Neuronal stem cell (in vitro differentiated cells): ENCODE data around the gene GRWD1.

Experiments
- DNase-seq: peaks from one replicate; pipeline ENCODE4 v3.0.0-alpha.2; 2013; ENCODE audit warnings: low spot score
- H2AFZ ChIP-seq: one replicate; pipeline ENCODE4 v1.6.1; 2013; ENCODE audit warnings: mild to moderate bottlenecking, low read length, inconsistent platforms
- H2AK5ac ChIP-seq: 2 replicates; pipeline ENCODE4 v1.6.1; 2013; ENCODE audit warnings: low read depth, mild to moderate bottlenecking, inconsistent platforms, low read length, moderate library complexity, mixed read lengths
- H2BK120ac ChIP-seq: 2 replicates; pipeline ENCODE4 v1.6.1; 2013; ENCODE audit warnings: low read depth, mild to moderate bottlenecking, inconsistent platforms, low read length, moderate library complexity, mixed read lengths
- H2BK12ac ChIP-seq: one replicate; pipeline ENCODE4 v1.6.1; 2013; ENCODE audit warnings: low read length, inconsistent platforms
- H2BK15ac ChIP-seq: 2 replicates; pipeline ENCODE4 v1.6.1; 2013; ENCODE audit warnings: mild to moderate bottlenecking, low read length, inconsistent platforms, mixed read lengths
- H2BK5ac ChIP-seq: one replicate; pipeline ENCODE4 v1.6.1; 2013; ENCODE audit warnings: inconsistent platforms, mild to moderate bottlenecking, low read length, moderate library complexity
- H3K14ac ChIP-seq: one replicate; pipeline ENCODE4 v1.6.1; 2013; ENCODE audit warnings: low read length, inconsistent platforms
- H3K18ac ChIP-seq: 2 replicates; pipeline ENCODE4 v1.6.1; 2013; ENCODE audit warnings: low read length, inconsistent platforms
- H3K23ac ChIP-seq: 2 replicates; pipeline ENCODE4 v1.6.1; 2013; ENCODE audit warnings: low read depth, mild to moderate bottlenecking, mixed read lengths, low read length, inconsistent platforms; ENCODE audit not compliant: poor library complexity
- H3K27ac ChIP-seq: replicated peaks from 3 replicates; pipeline ENCODE4 v1.5.1; 2013; ENCODE audit warnings: low read length, inconsistent platforms
- H3K27me3 ChIP-seq, 3 experiments: 2 replicates each; pipeline ENCODE4 v1.6.1; 2013; ENCODE audit warnings: low read length in 3 of 3, mild to moderate bottlenecking in 2 of 3, inconsistent platforms in 1 of 3, low read depth in 1 of 3, mixed read lengths in 1 of 3, moderate library complexity in 1 of 3; ENCODE audit not compliant: control insufficient read depth in 3 of 3, insufficient read depth in 3 of 3
- H3K36me3 ChIP-seq, 2 donors: replicated peaks in 1 of 2; 2 replicates each; pipeline ENCODE4 v1.6.1; 2013; ENCODE audit warnings: low read length in 2 of 2; ENCODE audit not compliant: control insufficient read depth in 2 of 2, insufficient read depth in 2 of 2
- H3K4ac ChIP-seq: 2 replicates; pipeline ENCODE4 v1.6.1; 2013; ENCODE audit warnings: inconsistent platforms, mild to moderate bottlenecking, low read length, moderate library complexity
- H3K4me1 ChIP-seq, 2 donors: 1 replicate in 1 of 2; 2 replicates in 1 of 2; pipeline ENCODE4 v1.6.1; 2013; ENCODE audit warnings: low read length in 2 of 2, low read depth in 1 of 2; ENCODE audit not compliant: control insufficient read depth in 2 of 2, insufficient read depth in 1 of 2
- H3K4me2 ChIP-seq: one replicate; pipeline ENCODE4 v1.6.1; 2013; ENCODE audit warnings: mild to moderate bottlenecking, low read length, inconsistent platforms; ENCODE audit not compliant: insufficient read depth, poor library complexity, severe bottlenecking
- H3K4me3 ChIP-seq, 2 donors: 2 replicates each; pipeline ENCODE4 v1.5.1; 2013; ENCODE audit warnings: low read length in 2 of 2, mild to moderate bottlenecking in 2 of 2, inconsistent platforms in 1 of 2, moderate library complexity in 1 of 2
- H3K79me1 ChIP-seq: one replicate; pipeline ENCODE4 v1.6.1; 2013; ENCODE audit warnings: low read depth, mild to moderate bottlenecking, inconsistent platforms, low read length, moderate library complexity
- H3K9ac ChIP-seq: one replicate; pipeline ENCODE4 v1.6.1; 2013; ENCODE audit warnings: mild to moderate bottlenecking, low read depth, low read length, inconsistent platforms; ENCODE audit not compliant: poor library complexity
- H3K9me3 ChIP-seq, 2 donors: replicated peaks in 1 of 2; 2 replicates each; pipeline versions ENCODE3 to v1.6.1; 2013; ENCODE audit warnings: low read length in 2 of 2, mild to moderate bottlenecking in 2 of 2, inconsistent platforms in 1 of 2, low read depth in 1 of 2, mixed read lengths in 1 of 2, moderate library complexity in 1 of 2; ENCODE audit not compliant: control insufficient read depth in 2 of 2, insufficient read depth in 1 of 2
- H4K8ac ChIP-seq: one replicate; pipeline ENCODE4 v1.6.1; 2013; ENCODE audit warnings: low read depth, mild to moderate bottlenecking, inconsistent platforms, low read length, moderate library complexity
- H4K91ac ChIP-seq: one replicate; pipeline ENCODE4 v1.6.1; 2013; ENCODE audit warnings: low read length, low read depth, mild to moderate bottlenecking, inconsistent platforms; ENCODE audit not compliant: poor library complexity
- WGBS, 2 donors: extraction: QIAGEN DNeasy Blood & Tissue Kit; methylation state at CpG; one replicate each; pipeline ENCODE4 v1.1.7; 2013; ENCODE audit warnings: missing lambda C conversion rate in 2 of 2, mixed read lengths in 1 of 2; ENCODE audit not compliant: insufficient read length in 2 of 2, insufficient replicate concordance in 1 of 2; ENCODE audit errors: extremely low coverage in 2 of 2; 5-methylcytosine and 5-hydroxymethylcytosine counted together

Gene GRWD1

GRCh38 chr19:48499316-48500090 is 53.7 kb downstream of the GRWD1 start:
- no peak overlapping the region for H2BK12ac ChIP-seq
- no peak overlapping the region for H3K14ac ChIP-seq
- H2BK5ac ChIP-seq, result no peak overlapping the region
- H3K79me1 ChIP-seq, result no peaks in the 10 kb centered on the region
- H2BK120ac ChIP-seq, result no peak overlapping the region
- H4K8ac ChIP-seq, result no peak overlapping the region
- no peak overlapping the region for H3K4ac ChIP-seq
- peaks cover 2 to 13% of the 10 kb centered on the region in 2 donors for H3K4me1 ChIP-seq
- peaks cover 0 to 48% (median 3%) of the 10 kb centered on the region in 3 experiments for H3K27me3 ChIP-seq
- no peak overlapping the region for H3K4me2 ChIP-seq
- H3K18ac ChIP-seq, result no peak overlapping the region
- no peak for DNase-seq
- no peak overlapping the region for H3K4me3 ChIP-seq
- no peak overlapping the region for H4K91ac ChIP-seq
- no peak overlapping the region for H2AFZ ChIP-seq
- H3K23ac ChIP-seq, result no peak overlapping the region
- no CpG with 5 or more reads among the region's 44 CpGs for WGBS, 2 donors
- H3K27ac ChIP-seq, result no peak overlapping the region
- H3K9me3 ChIP-seq, result peaks cover 0 to 1% of the 10 kb centered on the region in 2 donors
- no peak overlapping the region for H3K9ac ChIP-seq
- no peak overlapping the region for H2BK15ac ChIP-seq
- no peak overlapping the region for H2AK5ac ChIP-seq
- H3K36me3 ChIP-seq, result no peaks in the 10 kb centered on the region

- H4K8ac ChIP-seq, result no peak overlapping the region
- peak overlapping the region; percentile 95 for H4K91ac ChIP-seq
- H3K4me2 ChIP-seq, result peak overlapping the region; percentile 79
- peak overlapping the region; percentile 95 for H3K18ac ChIP-seq
- H3K27ac ChIP-seq, result peak overlapping the region; percentile 69
- H3K9me3 ChIP-seq, result peaks cover 0 to 1% of the 10 kb centered on the region in 2 donors
- peak overlapping the region; percentile 72 for H3K9ac ChIP-seq
- H2BK5ac ChIP-seq, result peak overlapping the region; percentile 9
- no peaks in the 10 kb centered on the region for H3K36me3 ChIP-seq
- H2AK5ac ChIP-seq, result peak overlapping the region; percentile 99
- H2BK12ac ChIP-seq, result peak overlapping the region; percentile 98
- H3K79me1 ChIP-seq, result no peaks in the 10 kb centered on the region
- peak overlapping the region; percentile 92 for H3K23ac ChIP-seq
- H3K27me3 ChIP-seq, result peaks cover 0 to 39% (median 0%) of the 10 kb centered on the region in 3 experiments
- peak overlapping the region in 1 of 2 donors; percentile 72 for H3K4me3 ChIP-seq
- H2BK15ac ChIP-seq, result peak overlapping the region; percentile 71
- no peak overlapping the region for H2AFZ ChIP-seq
- no CpG with 5 or more reads among the region's 32 CpGs for WGBS, 2 donors
- no peak overlapping the region for H2BK120ac ChIP-seq
- peak overlapping the region; percentile 99 for H3K14ac ChIP-seq
- peaks cover 0 to 12% of the 10 kb centered on the region in 2 donors for H3K4me1 ChIP-seq
- no peak for DNase-seq
- H3K4ac ChIP-seq, result no peak overlapping the region
Observed at GRCh38 chr19:48500830-48501493, 55.2 kb downstream of the GRWD1 start.

- H3K4me2 ChIP-seq, result peak overlapping the region; percentile 79
- peak overlapping the region; percentile 98 for H2BK12ac ChIP-seq
- H3K27ac ChIP-seq, result peak overlapping the region; percentile 69
- peak overlapping the region in 1 of 2 donors; percentile 72 for H3K4me3 ChIP-seq
- H4K91ac ChIP-seq, result peak overlapping the region; percentile 95
- H3K36me3 ChIP-seq, result no peaks in the 10 kb centered on the region
- no peak overlapping the region for H2BK120ac ChIP-seq
- peak overlapping the region; percentile 49 for H2AFZ ChIP-seq
- peaks cover 0 to 1% of the 10 kb centered on the region in 2 donors for H3K9me3 ChIP-seq
- peak; percentile 96 for DNase-seq
- H3K4ac ChIP-seq, result no peak overlapping the region
- peak overlapping the region; percentile 92 for H3K23ac ChIP-seq
- peak overlapping the region; percentile 72 for H3K9ac ChIP-seq
- peak overlapping the region; percentile 95 for H3K18ac ChIP-seq
- H2AK5ac ChIP-seq, result peak overlapping the region; percentile 99
- H2BK15ac ChIP-seq, result peak overlapping the region; percentile 71
- H3K27me3 ChIP-seq, result peaks cover 0 to 38% (median 0%) of the 10 kb centered on the region in 3 experiments
- no peak overlapping the region for H4K8ac ChIP-seq
- H3K14ac ChIP-seq, result peak overlapping the region; percentile 99
- WGBS, 2 donors, result no CpG with 5 or more reads among the region's 20 CpGs
- no peak overlapping the region for H2BK5ac ChIP-seq
- no peaks in the 10 kb centered on the region for H3K79me1 ChIP-seq
- H3K4me1 ChIP-seq, result peaks cover 0 to 12% of the 10 kb centered on the region in 2 donors
Observed at GRCh38 chr19:48501494-48502349, 55.9 kb downstream of the GRWD1 start.
